GOT3 (cell line): Measurements from ENCODE around the gene IRF3.
A peak's percentile ranks its signal among the peaks of the same experiment; 100 is the strongest.

Experiments
- DNase-seq: peaks from one replicate; lab custom pipeline; 2025; ENCODE audit warnings: mixed read lengths; lab: John Stamatoyannopoulos, UW

Gene IRF3

DNA sequence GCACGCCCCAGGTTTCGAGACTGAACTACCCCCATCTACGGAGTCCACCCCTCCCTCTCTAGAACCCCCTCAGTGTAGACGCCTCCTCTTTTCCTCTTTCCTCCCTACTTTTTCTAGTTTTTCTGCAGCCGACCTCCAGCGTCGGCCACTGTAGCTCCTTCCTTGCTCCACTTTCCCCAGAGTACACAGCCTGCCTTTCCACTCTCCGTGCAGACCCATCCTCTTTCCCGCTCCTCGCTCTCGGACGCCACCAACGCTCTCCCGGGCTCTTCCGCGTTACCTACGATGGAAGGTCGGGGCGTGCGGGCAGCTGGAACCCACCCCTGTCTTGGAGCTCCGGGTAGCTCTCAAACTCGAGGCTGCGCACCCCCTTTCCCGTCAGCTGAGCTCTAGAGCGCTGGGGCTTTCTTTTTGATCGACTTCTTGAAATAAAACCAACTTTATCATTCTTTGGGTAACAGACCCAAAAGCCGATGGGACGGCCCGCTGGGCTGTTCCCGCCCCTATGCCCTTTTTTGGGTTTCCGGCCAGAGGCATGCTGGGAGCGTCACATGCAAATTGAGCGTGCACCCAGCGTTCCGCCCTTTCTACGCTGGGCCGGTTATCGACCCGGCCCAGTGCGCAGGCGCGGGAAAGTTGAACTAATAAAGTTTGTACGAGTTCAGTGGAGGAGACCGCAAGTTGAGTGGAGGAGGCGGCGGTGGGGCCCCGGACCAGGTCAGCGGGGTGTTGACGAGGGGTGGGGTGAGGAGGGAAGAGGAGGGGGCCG, at the start of gene IRF3, which contains the start of gene BCL2L12:
TSS of gene IRF3 (minus strand) at position 507 of the 769 bp plus-strand sequence. CDS start 1,019 bp downstream, outside the sequence.
TSS of gene BCL2L12 (plus strand) at position 583 of the 769 bp plus-strand sequence. CDS start 760 bp downstream, outside the sequence.
- peak; percentile 92 for DNase-seq

DNA sequence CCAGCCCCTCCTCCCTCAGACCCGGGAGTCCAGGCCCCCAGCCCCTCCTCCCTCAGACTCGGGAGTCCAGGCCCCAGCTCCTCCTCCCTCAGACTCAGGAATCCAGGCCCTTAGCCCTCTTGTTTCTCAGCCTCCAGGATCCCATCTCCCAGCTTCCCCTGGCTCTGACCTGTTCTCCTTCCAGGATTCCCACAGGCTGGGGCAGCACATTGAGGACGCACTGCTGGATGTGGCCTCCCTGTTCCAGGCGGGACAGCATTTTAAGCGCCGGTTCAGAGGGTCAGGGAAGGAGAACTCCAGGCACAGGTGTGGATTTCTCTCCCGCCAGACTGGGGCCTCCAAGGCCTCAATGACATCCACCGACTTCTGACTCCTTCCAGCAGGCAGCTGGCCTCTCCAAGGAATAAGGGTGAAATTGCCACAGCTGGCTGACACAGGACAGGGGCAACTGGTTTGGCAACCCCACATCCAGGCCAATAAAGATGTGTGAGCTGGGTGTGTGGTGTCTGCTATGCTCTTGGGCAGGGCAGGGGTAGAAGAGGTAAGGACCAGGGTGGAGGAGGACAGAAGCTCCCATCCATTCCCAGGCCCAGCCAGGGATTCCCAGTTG, 47.7 kb upstream of the IRF3 start:
- DNase-seq: no peak

- DNase-seq: peak; percentile 53
These were observed 46.8 kb upstream of the IRF3 start for GRCh38 chr19:49712397-49712859.

- DNase-seq: no peak
These were observed 44.8 kb upstream of the IRF3 start for GRCh38 chr19:49710372-49710951.

GRCh38 chr19:49705919-49706318, 40.3 kb upstream of the IRF3 start:
- DNase-seq: no peak

- no peak for DNase-seq
These were observed 39.4 kb upstream of the IRF3 start for GRCh38 chr19:49704888-49705642.

DNA sequence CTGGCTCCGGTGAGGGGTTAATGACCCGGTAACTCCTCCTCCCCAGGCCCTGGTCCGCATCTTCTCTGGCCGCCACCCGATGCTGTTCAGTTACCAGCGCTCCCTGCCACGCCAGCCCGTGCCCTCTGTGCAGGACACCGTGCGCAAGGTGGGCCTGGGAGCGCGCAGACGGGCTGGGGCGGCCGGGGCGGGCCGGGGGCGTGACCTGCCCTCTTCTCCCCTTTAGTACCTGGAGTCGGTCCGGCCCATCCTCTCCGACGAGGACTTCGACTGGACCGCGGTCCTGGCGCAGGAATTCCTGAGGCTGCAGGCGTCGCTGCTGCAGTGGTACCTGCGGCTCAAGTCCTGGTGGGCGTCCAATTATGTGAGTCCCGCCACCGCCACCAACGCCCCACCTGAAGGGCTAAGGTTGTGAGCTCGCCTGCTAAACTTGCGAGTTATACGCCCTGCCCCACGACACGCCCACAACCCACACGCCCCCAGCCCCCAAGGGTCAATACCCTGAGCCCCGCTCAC, 35.7 kb upstream of the IRF3 start:
- DNase-seq: no peak

GRCh38 chr19:49700563-49700962, 34.9 kb upstream of the IRF3 start:
- no peak for DNase-seq

DNA sequence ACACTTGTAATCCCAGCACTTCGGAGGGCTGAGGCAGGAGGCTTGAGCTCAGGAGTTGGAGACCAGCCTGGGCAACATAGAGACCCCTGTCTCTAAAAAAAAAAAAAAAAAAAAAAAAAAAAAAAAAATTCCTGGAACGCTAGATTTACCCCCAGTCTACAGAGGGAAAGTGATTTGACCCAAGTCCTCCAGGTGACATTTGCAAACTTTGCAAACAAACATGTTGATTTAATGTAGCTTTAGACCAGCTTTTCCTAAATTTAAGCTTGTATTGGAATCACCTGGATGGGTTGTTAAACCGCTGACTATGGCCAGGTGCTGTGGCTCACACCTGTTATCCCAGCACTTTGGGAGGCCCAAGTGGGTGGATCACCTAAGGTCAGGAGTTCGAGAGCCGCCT, 33.7 kb upstream of the IRF3 start:
- no peak for DNase-seq

DNA sequence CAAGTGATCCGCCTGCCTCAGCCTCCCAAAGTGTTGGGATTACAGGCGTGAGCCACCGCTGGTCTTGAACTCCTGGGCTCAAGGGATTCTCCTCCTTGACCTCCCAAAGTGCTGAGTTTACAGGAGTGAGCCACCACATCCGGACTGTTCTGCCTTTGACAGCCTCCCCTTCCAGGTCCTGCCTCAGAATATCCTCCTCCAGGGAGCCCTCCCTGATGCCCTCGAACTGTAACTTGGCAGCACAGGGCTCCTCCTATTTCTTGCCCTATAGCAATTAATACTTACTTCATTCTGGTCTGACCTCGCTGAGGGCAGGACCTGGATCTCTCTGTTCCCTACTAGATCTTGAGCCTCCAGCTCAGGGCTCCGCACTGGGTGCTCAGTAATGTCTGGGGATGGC, 31.2 kb upstream of the IRF3 start:
- no peak for DNase-seq

- no peak for DNase-seq
These were observed 30.5 kb upstream of the IRF3 start for GRCh38 chr19:49696115-49696514.

DNA sequence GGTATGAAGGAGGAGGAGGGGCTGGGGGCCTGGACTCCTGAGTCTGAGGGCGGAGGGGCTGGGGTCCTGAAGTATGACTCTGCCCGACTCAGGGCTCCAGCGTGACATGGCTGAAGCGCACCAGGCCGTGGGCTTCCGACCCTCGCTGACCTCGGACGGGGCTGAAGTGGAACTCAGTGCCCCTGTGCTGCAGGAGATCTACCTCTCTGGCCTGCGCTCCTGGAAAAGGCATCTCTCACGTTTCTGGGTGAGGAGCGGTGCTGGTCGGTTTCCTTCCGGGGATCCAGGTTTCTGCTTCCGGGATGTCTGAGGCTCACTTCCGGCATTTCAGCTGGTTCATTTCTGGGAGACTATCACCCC, 26.5 kb upstream of the IRF3 start:
- DNase-seq: no peak

GRCh38 chr19:49691243-49692146, 25.8 kb upstream of the IRF3 start:
- DNase-seq: no peak

- DNase-seq: no peak
These were observed 25.1 kb upstream of the IRF3 start, which contains the start of gene CPT1C for GRCh38 chr19:49690656-49691242. Gene CPT1C, plus strand, starts transcription at chr19:49691116. Its CDS starts 1,137 bp downstream, at chr19:49692253.

DNA sequence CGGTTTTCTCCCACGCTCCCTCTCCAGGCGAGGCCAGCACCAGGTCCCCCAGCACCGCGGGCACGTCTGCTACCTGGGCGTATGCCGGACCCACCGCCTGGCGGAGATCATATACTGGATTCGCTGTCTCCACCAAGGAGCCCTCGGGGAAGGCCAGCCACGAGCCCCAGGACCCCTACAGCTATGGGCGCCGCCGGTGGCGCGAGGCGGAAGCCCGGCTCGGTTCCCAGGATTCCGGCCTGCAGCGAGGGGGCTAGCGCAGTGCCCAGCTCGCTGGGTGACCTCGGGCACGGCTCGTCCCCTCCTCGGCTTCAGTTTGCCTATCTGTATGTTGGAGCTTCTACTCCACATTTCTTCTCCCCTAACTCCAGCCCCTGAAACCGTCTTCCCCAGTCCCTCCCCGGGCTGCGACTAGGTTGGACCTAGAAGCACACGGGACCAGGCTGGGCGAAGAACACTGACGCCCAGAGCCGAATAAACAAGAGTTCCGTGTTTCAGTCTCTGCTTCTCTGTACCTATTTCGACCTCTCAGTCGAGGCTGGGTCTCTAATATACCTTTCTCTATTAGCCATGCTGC, 24.5 kb upstream of the IRF3 start:
- DNase-seq: no peak

- no peak for DNase-seq
These were observed 23.7 kb upstream of the IRF3 start, which contains the start of gene ADM5 for GRCh38 chr19:49689133-49690078. Gene ADM5, plus strand, starts transcription at chr19:49689594. Its CDS starts 244 bp downstream, at chr19:49689838.

DNA sequence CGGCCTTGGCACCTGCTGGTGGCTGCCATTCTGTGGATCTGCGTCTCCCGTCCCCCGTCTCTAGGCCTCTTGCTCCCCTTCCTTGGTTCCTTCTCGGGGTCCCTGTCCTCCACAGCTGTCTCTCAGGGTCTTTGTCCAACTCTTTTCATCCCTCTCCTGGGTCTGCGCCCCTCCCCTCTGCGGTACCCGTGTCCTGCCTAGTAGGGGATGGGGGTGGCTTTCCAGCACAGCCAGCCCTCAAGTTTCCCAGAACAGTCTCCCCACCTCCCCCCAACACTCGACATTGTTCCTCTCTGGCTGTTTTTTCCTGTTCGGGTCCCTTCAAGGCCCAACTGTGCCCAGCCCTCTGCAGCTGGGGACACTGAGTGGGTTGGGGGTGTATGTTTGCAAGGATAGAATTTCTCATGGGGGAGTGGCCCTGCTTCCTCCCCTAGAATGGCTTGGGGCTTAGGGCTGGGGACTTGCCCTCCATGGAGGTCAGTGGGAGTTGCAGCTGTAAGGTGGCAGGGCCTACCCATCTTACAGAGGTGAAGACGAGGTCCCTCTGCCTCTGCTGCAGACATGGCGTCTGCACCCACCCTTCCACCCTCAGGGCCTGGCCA, 23.0 kb upstream of the IRF3 start:
- no peak for DNase-seq

GRCh38 chr19:49687566-49688316, 22.1 kb upstream of the IRF3 start:
- DNase-seq: no peak
